Kidney (tissue), 14 donors: ENCODE measurements around the gene CGB5. TPM values are rescaled to one million over a fixed set of nuclear protein-coding genes. Genes with fewer than 3 reads are reported as not detected.
"Not testable (repeated sequence)": the region's sequence is repeated elsewhere in the genome, so short reads cannot be mapped to it uniquely, and the experiment has no call there.

Experiments
- DNase-seq, 5 donors: peaks; one replicate each; pipeline ENCODE4 v3.0.0-alpha.2; 2013 to 2020
- FAIRE-seq: peaks from 2 replicates; lab custom pipeline; 2012; peaks lifted over from hg19 to GRCh38; lab: Jason Lieb, UNC
- H3K27ac ChIP-seq, 2 donors: one replicate each; pipeline ENCODE4 v1.7.0; 2013; ENCODE audit warnings: low read depth in 2 of 2, low read length in 2 of 2, inconsistent platforms in 1 of 2
- H3K27me3 ChIP-seq: one replicate; pipeline ENCODE4 v1.7.1; 2013; ENCODE audit warnings: low read length, inconsistent platforms; ENCODE audit not compliant: control insufficient read depth, insufficient read depth
- H3K36me3 ChIP-seq, 3 donors: one replicate each; pipeline versions ENCODE4 v1.7.0 to v1.7.1; 2013; ENCODE audit warnings: low read length in 3 of 3, control low read depth in 1 of 3, inconsistent platforms in 1 of 3; ENCODE audit not compliant: insufficient read depth in 3 of 3, control insufficient read depth in 2 of 3
- H3K4me1 ChIP-seq, 3 donors: one replicate each; pipeline versions ENCODE4 v1.7.0 to v1.7.1; 2013; ENCODE audit warnings: low read length in 3 of 3, inconsistent platforms in 1 of 3, low read depth in 1 of 3; ENCODE audit not compliant: control insufficient read depth in 2 of 3, insufficient read depth in 2 of 3
- H3K4me3 ChIP-seq, 3 donors: one replicate each; pipeline versions ENCODE4 v1.7.0 to v1.8.1; 2013; ENCODE audit warnings: low read length in 3 of 3, control low read depth in 1 of 3, inconsistent platforms in 1 of 3
- H3K9ac ChIP-seq, 3 donors: one replicate each; pipeline versions ENCODE4 v1.7.0 to v1.7.1; 2013; ENCODE audit warnings: low read length in 3 of 3, control low read depth in 1 of 3, inconsistent platforms in 1 of 3
- H3K9me3 ChIP-seq, 3 donors: one replicate each; pipeline versions ENCODE4 v1.7.0 to v1.7.1; 2013; ENCODE audit warnings: low read length in 3 of 3, control low read depth in 1 of 3, inconsistent platforms in 1 of 3; ENCODE audit not compliant: control insufficient read depth in 2 of 3, insufficient read depth in 1 of 3
- intact Hi-C: fragments of 100-400 bp; cut with DNase I; formaldehyde crosslinking; loops from one replicate; pipeline ENCODE4 v1.11.1; 2022
- polyA plus RNA-seq: library from polyadenylated mRNA; stranded (reverse); fragments of 350-450 nt; fragmentation: Illumina TruSeq; extraction: RNeasy Lipid Tissue Mini Kit (QIAGEN cat#74804); gene quantifications from one replicate; pipeline ENCODE4 v1.2.3, GENCODE V29; 2014; ENCODE audit warnings: low read depth, low replicate concordance; ENCODE audit not compliant: insufficient read depth
- total RNA-seq: library from RNA; stranded (reverse); fragmentation: NEBNext Ultra II Directional; extraction: Animal tissue kit (Norgen Biotek cat#: 25700); gene quantifications from one replicate; pipeline ENCODE4 v1.2.1, GENCODE V29; 2021
- TF ChIP-seq, protein P1 (sequence below): IDR thresholded peaks from 3 replicates; pipeline ENCODE4 v1.5.1; 2012; ENCODE audit warnings: mild to moderate bottlenecking, moderate library complexity, borderline replicate concordance; ENCODE audit not compliant: insufficient read depth; ENCODE audit errors: extremely low read depth
- donor health status: control.
- donor health status: control.
- donor health status: control.
- donor health status: control.
- donor health status: control.
- donor health status: DM: yes; HTN: yes; CAD: no.
- donor health status: Normal renal cell carcinoma (clear cell type).

Gene CGB5
- total and polyA plus RNA-seq, 2 donors from 2014 or later = not detected

DNA sequence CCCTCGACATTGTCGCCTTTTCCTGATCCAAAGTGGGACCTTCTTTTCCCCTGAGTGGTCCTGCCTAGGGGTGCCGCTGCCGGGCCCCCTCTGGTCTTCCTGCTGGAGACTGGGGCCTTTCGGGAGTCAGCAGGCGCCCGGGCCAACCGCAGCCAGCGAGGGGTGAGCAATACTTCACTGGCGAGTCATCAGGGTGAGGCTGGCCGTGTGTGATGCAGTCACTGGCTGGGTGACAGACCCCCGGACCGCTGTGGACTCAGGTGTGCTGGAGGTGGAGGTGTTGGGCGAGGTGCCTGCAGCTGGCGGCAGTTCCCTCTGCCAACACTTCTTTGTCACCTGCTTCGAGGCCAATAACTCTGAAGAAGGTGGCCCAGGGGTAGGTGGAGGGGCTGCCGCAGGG is 1.5 kb upstream of the CGB5 start:
- FAIRE-seq (no peak), DNase-seq (no peak)
- Histone ChIP-seq H3K9ac (no peak overlapping the region), H3K27ac (no peak overlapping the region), H3K9me3 (no peaks in the 10 kb centered on the region), H3K4me3 (no peak overlapping the region), H3K27me3 (no peaks in the 10 kb centered on the region), H3K36me3 (no peaks in the 10 kb centered on the region), H3K4me1 (no peaks in the 10 kb centered on the region)
- TF ChIP-seq, protein P1, sequence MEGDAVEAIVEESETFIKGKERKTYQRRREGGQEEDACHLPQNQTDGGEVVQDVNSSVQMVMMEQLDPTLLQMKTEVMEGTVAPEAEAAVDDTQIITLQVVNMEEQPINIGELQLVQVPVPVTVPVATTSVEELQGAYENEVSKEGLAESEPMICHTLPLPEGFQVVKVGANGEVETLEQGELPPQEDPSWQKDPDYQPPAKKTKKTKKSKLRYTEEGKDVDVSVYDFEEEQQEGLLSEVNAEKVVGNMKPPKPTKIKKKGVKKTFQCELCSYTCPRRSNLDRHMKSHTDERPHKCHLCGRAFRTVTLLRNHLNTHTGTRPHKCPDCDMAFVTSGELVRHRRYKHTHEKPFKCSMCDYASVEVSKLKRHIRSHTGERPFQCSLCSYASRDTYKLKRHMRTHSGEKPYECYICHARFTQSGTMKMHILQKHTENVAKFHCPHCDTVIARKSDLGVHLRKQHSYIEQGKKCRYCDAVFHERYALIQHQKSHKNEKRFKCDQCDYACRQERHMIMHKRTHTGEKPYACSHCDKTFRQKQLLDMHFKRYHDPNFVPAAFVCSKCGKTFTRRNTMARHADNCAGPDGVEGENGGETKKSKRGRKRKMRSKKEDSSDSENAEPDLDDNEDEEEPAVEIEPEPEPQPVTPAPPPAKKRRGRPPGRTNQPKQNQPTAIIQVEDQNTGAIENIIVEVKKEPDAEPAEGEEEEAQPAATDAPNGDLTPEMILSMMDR = no peak
- intact Hi-C loops = no loop called here

DNA sequence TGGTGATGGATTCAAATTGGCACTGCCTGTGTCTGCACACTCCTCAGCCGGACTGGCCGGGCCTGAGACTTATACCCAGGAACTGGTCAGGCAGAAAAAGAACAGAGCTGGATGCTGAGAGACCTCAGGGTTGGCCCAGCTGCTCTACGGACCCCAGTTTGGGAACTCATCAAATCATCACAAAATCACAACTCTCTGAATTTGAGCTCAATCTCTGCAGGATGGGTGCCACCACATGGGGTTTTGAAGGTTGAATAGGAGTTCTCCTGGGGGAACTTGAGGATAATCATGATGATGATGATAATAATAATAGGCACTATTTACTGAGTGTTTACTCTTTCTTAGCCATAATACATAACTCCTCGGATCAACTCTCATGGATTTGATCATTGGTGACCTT is 982 bp upstream of the CGB5 start:
- intact Hi-C loops, DNase-seq, H3K27ac ChIP-seq, H3K4me1 ChIP-seq, FAIRE-seq, H3K9ac ChIP-seq, H3K4me3 ChIP-seq, H3K36me3 ChIP-seq, H3K27me3 ChIP-seq, H3K9me3 ChIP-seq: not testable (repeated sequence)

DNA sequence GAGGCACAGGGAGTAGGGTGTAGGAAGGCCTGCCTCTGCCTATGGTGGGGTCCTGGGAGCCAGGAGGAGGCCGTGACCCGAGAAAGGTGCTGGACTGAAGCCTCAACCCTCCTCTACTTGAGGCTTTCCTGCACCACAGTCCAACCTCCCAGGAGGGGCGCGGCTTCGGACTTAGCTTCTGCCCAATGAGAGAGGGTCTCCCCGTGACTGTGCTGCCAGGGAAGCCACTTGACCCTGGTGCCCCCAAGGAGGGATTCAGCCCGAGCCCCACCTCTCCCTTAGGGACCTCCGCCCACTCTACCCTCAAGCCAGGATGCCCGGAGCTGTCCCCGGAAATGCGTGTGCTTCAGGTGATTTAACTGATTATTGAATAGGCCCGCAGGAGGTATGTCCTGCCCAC is 5.4 kb downstream of the CGB5 start, which contains the start of gene CGB8:
Gene CGB8, minus strand, starts transcription at position 101 of the 400 bp plus-strand sequence. CDS start 372 bp downstream, outside the sequence.
- DNase-seq, H3K9me3 ChIP-seq, FAIRE-seq, H3K4me3 ChIP-seq, H3K36me3 ChIP-seq, H3K27ac ChIP-seq, H3K9ac ChIP-seq, H3K27me3 ChIP-seq, intact Hi-C loops, H3K4me1 ChIP-seq: not testable (repeated sequence)

DNA sequence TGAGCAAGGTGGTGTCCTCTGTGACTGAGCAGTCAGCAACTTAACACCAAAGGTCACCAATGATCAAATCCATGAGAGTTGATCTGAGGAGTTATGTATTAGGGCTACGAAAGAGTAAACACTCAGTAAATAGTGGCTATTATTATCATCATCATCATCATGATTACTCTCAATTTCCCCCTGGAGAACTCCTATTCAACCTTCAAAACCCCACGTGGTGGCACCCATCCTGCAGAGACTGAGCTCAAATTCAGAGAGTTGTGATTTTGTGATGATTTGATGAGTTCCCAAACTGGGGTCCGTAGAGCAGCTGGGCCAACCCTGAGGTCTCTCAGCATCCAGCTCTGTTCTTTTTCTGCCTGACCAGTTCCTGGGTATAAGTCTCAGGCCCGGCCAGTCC is 6.2 kb downstream of the CGB5 start:
- H3K27me3 ChIP-seq, H3K27ac ChIP-seq, H3K36me3 ChIP-seq, DNase-seq, H3K9me3 ChIP-seq, H3K4me3 ChIP-seq, H3K4me1 ChIP-seq, FAIRE-seq, H3K9ac ChIP-seq, intact Hi-C loops: not testable (repeated sequence)

DNA sequence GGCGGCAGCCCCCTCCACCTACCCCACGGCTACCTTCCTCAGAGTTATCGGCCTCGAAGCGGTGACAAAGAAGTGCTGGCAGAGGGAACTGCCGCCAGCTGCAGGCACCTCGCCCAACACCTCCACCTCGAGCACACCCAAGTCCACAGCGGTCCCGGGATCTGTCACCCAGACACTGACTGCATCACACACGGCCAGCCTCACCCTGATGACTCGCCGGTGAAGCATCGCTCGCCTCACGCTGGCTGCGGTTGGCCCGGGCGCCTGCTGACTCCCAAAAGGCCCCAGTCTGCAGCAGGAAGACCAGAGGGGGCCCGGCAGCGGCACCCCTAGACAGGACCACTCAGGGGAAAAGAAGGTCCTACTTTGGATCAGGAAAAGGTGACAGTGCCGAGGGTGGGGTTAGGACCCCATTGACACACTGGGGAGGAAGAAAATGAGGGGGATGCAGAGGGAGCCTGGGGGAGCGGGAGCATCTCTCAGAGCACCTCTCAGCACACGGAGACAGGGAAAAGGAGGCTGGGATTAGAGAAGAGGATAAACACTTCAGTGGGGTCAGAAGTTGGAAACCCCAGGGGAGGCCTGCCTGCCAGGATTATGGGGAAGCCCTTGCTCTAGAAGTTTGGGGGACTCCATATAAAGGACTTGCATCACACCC is 6.9 kb downstream of the CGB5 start:
- not testable (repeated sequence) for H3K4me3 ChIP-seq, DNase-seq, H3K36me3 ChIP-seq

More for the DNA sequence above, 6.9 kb downstream of the CGB5 start:
- H3K27me3 ChIP-seq, FAIRE-seq, H3K27ac ChIP-seq, H3K9me3 ChIP-seq, H3K9ac ChIP-seq, intact Hi-C loops, H3K4me1 ChIP-seq: not testable (repeated sequence)
